Duodenal mucosa (tissue), 2 donors: Measurements from ENCODE around the gene RFX7.

ENCODE experiments used
- H3K27ac ChIP-seq: one replicate; pipeline ENCODE4 v1.7.0; 2013; ENCODE audit warnings: low read depth, low read length
- H3K27me3 ChIP-seq, 2 donors: one replicate each; pipeline ENCODE4 v1.7.0; 2013; ENCODE audit warnings: low read length in 2 of 2, control low read depth in 1 of 2; ENCODE audit not compliant: insufficient read depth in 2 of 2, control insufficient read depth in 1 of 2
- H3K36me3 ChIP-seq, 2 donors: one replicate each; pipeline ENCODE4 v1.7.0; 2013; ENCODE audit warnings: low read length in 2 of 2, control low read depth in 1 of 2; ENCODE audit not compliant: insufficient read depth in 2 of 2, control insufficient read depth in 1 of 2
- H3K4me1 ChIP-seq, 2 donors: one replicate each; pipeline ENCODE4 v1.7.0; 2013; ENCODE audit warnings: low read length in 2 of 2, control low read depth in 1 of 2; ENCODE audit not compliant: insufficient read depth in 2 of 2, control insufficient read depth in 1 of 2
- H3K4me3 ChIP-seq, 2 donors: one replicate each; pipeline ENCODE4 v1.7.0; 2013; ENCODE audit warnings: low read length in 2 of 2, low read depth in 1 of 2
- H3K9ac ChIP-seq, 2 donors: one replicate each; pipeline ENCODE4 v1.7.0; 2013; ENCODE audit warnings: low read length in 2 of 2, low read depth in 1 of 2
- H3K9me3 ChIP-seq, 2 donors: one replicate each; pipeline ENCODE4 v1.7.0; 2013; ENCODE audit warnings: low read length in 2 of 2, control low read depth in 1 of 2; ENCODE audit not compliant: control insufficient read depth in 1 of 2

Gene RFX7

DNA sequence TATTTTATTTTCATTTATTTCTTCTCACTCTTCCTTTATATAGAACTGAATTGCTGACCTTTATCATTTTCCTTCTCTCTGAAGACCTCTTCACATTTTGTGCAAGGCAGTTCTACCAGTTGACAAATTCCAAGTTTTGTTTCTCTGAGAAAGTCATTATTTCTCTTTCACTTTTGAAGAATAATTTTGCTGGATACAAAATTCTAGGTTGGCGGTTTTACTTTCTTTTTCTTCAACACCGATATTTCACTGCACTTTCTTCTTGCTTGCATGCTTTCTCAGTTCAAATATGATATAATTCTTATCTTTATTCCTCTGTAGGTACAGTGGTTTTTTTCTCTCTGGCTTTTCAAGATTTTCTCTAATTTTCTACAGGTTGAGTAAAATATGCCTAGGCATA, 15.9 kb downstream of the RFX7 start:
- H3K36me3 ChIP-seq = peaks cover 22 to 23% of the 10 kb centered on the region in 2 donors
- H3K9me3 ChIP-seq = peaks cover 17 to 41% of the 10 kb centered on the region in 2 donors
- H3K4me3 ChIP-seq = no peak overlapping the region
- H3K27me3 ChIP-seq = no peaks in the 10 kb centered on the region
- H3K27ac ChIP-seq = no peak overlapping the region
- no peaks in the 10 kb centered on the region for H3K4me1 ChIP-seq
- H3K9ac ChIP-seq = no peak overlapping the region

DNA sequence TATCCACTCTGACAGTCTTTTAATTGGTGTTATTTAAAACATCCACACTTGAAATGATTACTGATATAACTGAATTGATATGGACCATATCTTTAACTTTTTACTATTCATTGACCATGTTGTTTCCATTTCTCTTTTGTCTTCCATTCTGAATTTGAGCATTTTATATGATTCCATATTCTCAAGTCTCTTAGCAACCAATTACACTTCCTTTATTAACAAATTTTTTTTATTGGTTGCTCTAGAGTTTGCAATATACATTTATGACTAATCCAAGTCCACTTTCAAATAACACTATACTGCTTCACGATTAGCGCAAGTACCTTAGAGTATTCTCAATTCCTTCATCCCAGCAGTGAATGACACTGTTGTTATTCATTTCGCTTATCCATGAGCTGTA, 16.4 kb downstream of the RFX7 start:
- Histone ChIP-seq H3K9ac (no peak overlapping the region), H3K36me3 (peaks cover 21 to 24% of the 10 kb centered on the region in 2 donors), H3K4me1 (no peaks in the 10 kb centered on the region), H3K9me3 (peaks cover 12 to 41% of the 10 kb centered on the region in 2 donors), H3K27ac (no peak overlapping the region), H3K27me3 (no peaks in the 10 kb centered on the region), H3K4me3 (no peak overlapping the region)

DNA sequence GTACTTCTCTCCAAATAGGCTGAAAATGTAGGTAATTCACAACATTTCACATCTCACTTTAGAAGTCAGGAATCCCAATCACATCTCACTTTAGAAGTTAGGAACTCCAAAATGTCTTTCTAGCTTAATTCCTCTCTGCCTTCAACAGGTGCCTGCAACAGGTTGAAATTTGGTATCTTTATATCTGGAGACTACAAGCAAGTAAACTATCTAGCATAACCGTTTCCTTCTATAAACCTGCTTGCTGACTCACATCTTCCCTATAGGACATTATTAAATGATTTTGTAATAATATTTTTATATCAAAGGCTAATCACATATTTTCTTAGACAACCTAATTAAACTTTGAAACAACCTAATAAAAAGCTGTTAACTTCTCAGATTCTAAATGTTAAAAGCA, 18.2 kb downstream of the RFX7 start:
- H3K9ac ChIP-seq = no peak overlapping the region

DNA sequence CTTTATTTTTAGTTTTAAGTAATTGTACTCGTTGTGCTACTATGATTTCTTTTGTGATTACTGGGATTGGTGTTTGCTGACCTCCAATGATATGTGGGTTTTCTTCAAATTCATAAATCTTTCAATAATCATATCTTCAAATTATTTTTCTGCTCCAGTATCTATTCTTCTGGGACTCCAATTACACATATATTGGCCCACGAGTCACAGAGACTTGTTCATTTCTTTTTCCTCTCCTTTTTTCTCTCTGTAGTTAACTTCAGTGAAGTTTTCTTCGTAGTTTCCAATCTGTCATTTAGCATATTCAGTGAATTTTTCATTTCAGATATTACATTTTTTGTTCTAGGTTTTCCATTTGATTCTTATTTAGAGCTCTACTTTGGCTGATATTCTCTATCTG, 21.4 kb downstream of the RFX7 start:
- Histone ChIP-seq H3K9me3 (peaks cover 0 to 11% of the 10 kb centered on the region in 2 donors), H3K27ac (no peak overlapping the region), H3K4me3 (no peak overlapping the region)

More for the DNA sequence above, 18.2 kb downstream of the RFX7 start:
- Histone ChIP-seq H3K4me3 (no peak overlapping the region), H3K36me3 (peaks cover 5 to 17% of the 10 kb centered on the region in 2 donors), H3K27me3 (no peaks in the 10 kb centered on the region), H3K27ac (no peak overlapping the region), H3K9me3 (peaks cover 0 to 30% of the 10 kb centered on the region in 2 donors), H3K4me1 (no peaks in the 10 kb centered on the region)

DNA sequence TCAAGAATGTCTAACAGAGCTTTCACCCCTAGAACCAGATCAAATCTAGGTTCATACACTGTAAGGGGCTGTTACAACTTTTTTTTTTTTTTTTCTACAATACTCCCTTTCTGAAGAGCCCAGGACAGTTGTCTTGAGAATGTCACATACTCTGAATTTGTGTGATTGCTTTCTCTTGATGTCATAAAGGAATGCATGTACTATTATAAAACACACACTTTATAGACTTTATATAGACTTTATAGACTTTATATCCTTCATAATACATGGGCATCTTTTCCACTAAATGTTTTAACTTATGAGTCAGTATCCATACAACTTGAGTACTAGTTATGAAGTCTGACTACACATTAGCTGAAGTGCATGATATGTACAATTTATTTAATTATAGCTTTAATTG, 26.3 kb downstream of the RFX7 start:
- Histone ChIP-seq H3K4me1 (no peaks in the 10 kb centered on the region), H3K27ac (no peak overlapping the region), H3K4me3 (no peak overlapping the region), H3K9ac (no peak overlapping the region), H3K27me3 (no peaks in the 10 kb centered on the region), H3K36me3 (no peaks in the 10 kb centered on the region), H3K9me3 (peaks cover 0 to under 1% of the 10 kb centered on the region in 2 donors)

More for the DNA sequence above, 21.4 kb downstream of the RFX7 start:
- no peaks in the 10 kb centered on the region for H3K27me3 ChIP-seq
- no peaks in the 10 kb centered on the region for H3K4me1 ChIP-seq
- peaks cover 3 to 6% of the 10 kb centered on the region in 2 donors for H3K36me3 ChIP-seq
- H3K9ac ChIP-seq = no peak overlapping the region

DNA sequence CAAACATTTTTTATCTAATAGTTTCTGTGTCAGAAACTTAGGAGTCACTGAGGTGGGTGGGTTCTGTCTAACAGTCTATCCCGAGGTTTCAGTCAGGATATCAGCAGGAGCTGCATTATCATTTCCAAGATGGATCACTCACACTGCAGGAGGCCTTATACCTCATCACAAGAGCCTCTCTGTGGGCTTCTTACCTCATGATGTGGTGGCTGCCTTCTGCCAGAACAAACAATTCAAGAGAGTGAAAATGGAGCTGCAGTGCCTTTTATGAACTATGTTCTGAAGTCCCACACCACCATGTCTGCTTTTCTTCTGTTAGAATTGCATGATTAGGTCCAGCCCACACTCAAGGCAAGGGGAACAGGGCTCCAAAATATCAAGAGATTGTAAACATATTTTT, 27.9 kb downstream of the RFX7 start:
- no peaks in the 10 kb centered on the region for H3K27me3 ChIP-seq

DNA sequence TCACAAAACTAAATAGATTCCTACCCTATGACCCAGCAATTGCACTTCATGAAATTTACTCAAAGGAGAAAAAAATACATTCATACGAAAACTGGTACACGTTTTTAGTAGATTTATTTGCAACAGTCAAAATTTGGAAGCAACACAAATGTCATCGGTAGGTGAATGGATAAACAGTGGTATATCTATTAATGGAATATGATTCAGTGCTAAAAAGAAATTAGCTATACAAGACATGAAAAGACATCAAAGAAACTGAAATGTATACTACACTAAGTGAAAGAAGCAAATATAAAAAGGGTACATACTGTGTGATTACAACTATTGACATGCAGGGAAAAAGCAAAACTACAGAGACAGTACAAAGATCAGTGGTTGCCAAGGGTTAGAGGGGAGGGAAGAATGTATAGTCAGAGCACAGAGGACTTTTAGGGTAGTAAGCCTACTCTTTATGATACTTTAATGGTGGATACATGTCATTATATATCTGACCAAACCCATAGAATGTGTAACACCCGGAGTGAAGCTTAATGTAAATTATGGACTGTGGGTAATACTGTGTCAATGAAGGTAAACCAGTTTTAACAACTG, 31.6 kb downstream of the RFX7 start:
- H3K9me3 ChIP-seq = no peaks in the 10 kb centered on the region
- no peak overlapping the region for H3K9ac ChIP-seq
- no peak overlapping the region for H3K27ac ChIP-seq
- H3K36me3 ChIP-seq = no peaks in the 10 kb centered on the region
- no peak overlapping the region for H3K4me3 ChIP-seq
- H3K27me3 ChIP-seq = no peaks in the 10 kb centered on the region
- peaks cover 4 to 8% of the 10 kb centered on the region in 2 donors for H3K4me1 ChIP-seq

More for the DNA sequence above, 27.9 kb downstream of the RFX7 start:
- no peaks in the 10 kb centered on the region for H3K36me3 ChIP-seq
- no peak overlapping the region for H3K27ac ChIP-seq
- H3K9ac ChIP-seq = no peak overlapping the region
- no peaks in the 10 kb centered on the region for H3K9me3 ChIP-seq
- H3K4me1 ChIP-seq = no peaks in the 10 kb centered on the region
- no peak overlapping the region for H3K4me3 ChIP-seq

DNA sequence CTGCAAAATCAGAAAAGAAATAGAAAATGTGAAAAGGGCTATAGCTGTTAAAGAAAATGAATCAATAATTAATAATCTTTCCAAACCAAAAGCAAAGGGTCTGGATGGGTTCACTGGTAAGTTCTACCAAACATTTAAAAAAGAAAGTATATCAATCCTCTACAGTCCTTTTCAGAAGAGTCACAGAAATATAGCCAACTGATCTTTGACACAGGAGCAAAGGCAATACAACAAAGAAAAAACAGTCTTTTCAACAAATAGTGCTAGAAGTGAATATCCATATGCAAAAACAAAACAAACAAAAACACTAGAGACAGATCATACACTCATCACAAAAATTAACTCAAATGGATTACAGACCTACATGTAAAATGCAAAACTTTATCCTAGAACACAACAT, 32.6 kb downstream of the RFX7 start:
- H3K27ac ChIP-seq = no peak overlapping the region
- no peaks in the 10 kb centered on the region for H3K36me3 ChIP-seq
- H3K9me3 ChIP-seq = no peaks in the 10 kb centered on the region
- H3K9ac ChIP-seq = no peak overlapping the region
- H3K4me1 ChIP-seq = peaks cover 4 to 8% of the 10 kb centered on the region in 2 donors
- H3K4me3 ChIP-seq = no peak overlapping the region
- H3K27me3 ChIP-seq = no peaks in the 10 kb centered on the region

DNA sequence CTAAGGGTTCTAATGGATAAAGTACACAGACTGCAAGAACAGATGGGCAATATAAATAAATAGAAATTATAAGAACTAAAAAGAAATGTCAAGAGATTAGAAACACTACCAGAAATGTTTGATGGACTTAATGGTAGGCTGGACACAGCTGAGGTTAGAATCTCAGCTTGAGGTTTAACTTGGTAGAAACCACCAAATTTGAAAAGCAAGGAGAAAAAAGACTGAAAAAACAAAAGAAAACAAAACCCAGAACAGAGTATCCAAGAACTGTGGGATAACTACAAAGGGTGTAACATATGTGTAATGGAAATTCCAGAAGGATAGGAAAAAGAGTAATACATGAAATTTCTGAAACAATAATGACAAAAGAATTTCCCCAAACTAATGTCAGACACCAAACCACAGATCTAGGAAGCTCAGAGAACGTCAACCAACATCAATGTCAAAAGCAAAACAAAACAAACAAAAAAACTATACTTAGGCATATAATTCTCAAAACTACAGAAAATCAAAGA, 35.0 kb downstream of the RFX7 start:
- no peak overlapping the region for H3K9ac ChIP-seq
- no peaks in the 10 kb centered on the region for H3K9me3 ChIP-seq
- no peak overlapping the region for H3K4me3 ChIP-seq
- H3K36me3 ChIP-seq = no peaks in the 10 kb centered on the region
- H3K27me3 ChIP-seq = no peaks in the 10 kb centered on the region
- peaks cover 4 to 14% of the 10 kb centered on the region in 2 donors for H3K4me1 ChIP-seq
- no peak overlapping the region for H3K27ac ChIP-seq

DNA sequence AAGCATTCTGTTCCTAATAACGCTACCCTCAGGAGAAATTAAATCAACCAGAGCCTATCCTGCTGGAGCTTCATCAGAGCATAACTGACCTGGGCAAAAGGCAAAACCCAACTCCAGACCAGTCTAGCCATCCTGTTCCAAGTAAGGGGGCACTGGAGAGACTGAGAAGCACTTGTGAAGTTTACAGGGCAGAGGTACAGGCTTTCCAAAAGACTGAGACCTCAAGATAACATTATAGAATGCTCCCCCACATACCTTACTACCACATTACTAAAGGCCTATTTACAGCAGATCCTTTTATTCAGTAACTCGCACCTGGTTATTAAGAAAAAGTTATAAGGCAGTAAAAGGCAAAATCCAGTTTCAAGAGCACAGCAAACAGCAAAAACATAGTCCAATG, 35.5 kb downstream of the RFX7 start:
- no peaks in the 10 kb centered on the region for H3K9me3 ChIP-seq
- H3K4me3 ChIP-seq = no peak overlapping the region
- no peak overlapping the region for H3K27ac ChIP-seq
- no peaks in the 10 kb centered on the region for H3K27me3 ChIP-seq
- peaks cover 4 to 14% of the 10 kb centered on the region in 2 donors for H3K4me1 ChIP-seq
- H3K36me3 ChIP-seq = no peaks in the 10 kb centered on the region
- H3K9ac ChIP-seq = no peak overlapping the region
